ENCODE data around the gene KDM2B.

GRCh38 chr12:121440768-121441167 lies 140.1 kb downstream of the KDM2B start:
- TF ChIP-seq EZH2 (IDR thresholded peaks at IDR 0.05) (no peak), POLR2AphosphoS5 (IDR thresholded peaks at IDR 0.05; ENCODE audit: borderline replicate concordance, low read depth, low read length) (no peak), FOXP2 (optimal IDR thresholded peaks at IDR 0.05; ENCODE audit: control extremely low read depth, extremely low read length, insufficient read depth) (no peak)

Measured in SK-N-MC (cell line).